CD14-positive monocyte (primary cell): ENCODE data around the gene COQ6. TPM values are rescaled to one million over a fixed set of nuclear protein-coding genes. Genes with fewer than 3 reads are reported as not detected.

Source experiments
- DNase-seq, 3 donors: peaks; one replicate each; pipeline ENCODE4 v3.0.0-alpha.2; 2011 to 2022
- H2AFZ ChIP-seq: 2 replicates; pipeline ENCODE4 v1.6.0; 2012; ENCODE audit warnings: mild to moderate bottlenecking, low read depth, low read length, inconsistent platforms; ENCODE audit not compliant: insufficient read depth, poor library complexity, severe bottlenecking
- H3K27ac ChIP-seq, 2 donors: 1 replicate in 1 of 2; 2 replicates in 1 of 2; pipeline ENCODE4 v1.5.1; 2012 to 2013; ENCODE audit warnings: low read length in 2 of 2, control low read depth in 1 of 2, inconsistent platforms in 1 of 2, low read depth in 1 of 2, mild to moderate bottlenecking in 1 of 2
- H3K27me3 ChIP-seq, 2 donors: one replicate each; pipeline versions ENCODE4 v1.6.0 to v1.6.1; 2011 to 2013; ENCODE audit warnings: low read length in 2 of 2; ENCODE audit not compliant: control insufficient read depth in 2 of 2, insufficient read depth in 2 of 2
- H3K36me3 ChIP-seq, 2 donors: replicated peaks in 1 of 2; 1 replicate in 1 of 2; 2 replicates in 1 of 2; pipeline versions ENCODE4 v1.5.1 to v1.6.1; 2012 to 2013; ENCODE audit warnings: low read length in 2 of 2, control low read depth in 1 of 2, inconsistent platforms in 1 of 2, mild to moderate bottlenecking in 1 of 2; ENCODE audit not compliant: insufficient read depth in 2 of 2, control insufficient read depth in 1 of 2
- H3K4me1 ChIP-seq, 2 donors: 1 replicate in 1 of 2; 2 replicates in 1 of 2; pipeline versions ENCODE4 v1.5.1 to v1.6.1; 2012 to 2013; ENCODE audit warnings: low read length in 2 of 2, control low read depth in 1 of 2, inconsistent platforms in 1 of 2, mild to moderate bottlenecking in 1 of 2, moderate library complexity in 1 of 2; ENCODE audit not compliant: insufficient read depth in 2 of 2, control insufficient read depth in 1 of 2
- H3K4me2 ChIP-seq: replicated peaks from 2 replicates; pipeline ENCODE3; 2012; ENCODE audit warnings: low read length, moderate library complexity, mild to moderate bottlenecking; ENCODE audit not compliant: poor library complexity, severe bottlenecking; ENCODE audit errors: extremely low read depth
- H3K4me3 ChIP-seq, 3 experiments: fragments of 200-600 bp in 1 of 3; sonication (generic) in 1 of 3; replicated peaks in 1 of 3; 1 replicate in 2 of 3; 2 replicates in 1 of 3; pipeline ENCODE4 v1.5.1; 2011 to 2013; ENCODE audit warnings: low read length in 3 of 3, mild to moderate bottlenecking in 3 of 3, control low read depth in 2 of 3, low read depth in 2 of 3, inconsistent platforms in 1 of 3, moderate library complexity in 1 of 3
- H3K79me2 ChIP-seq: 2 replicates; pipeline ENCODE4 v1.6.0; 2012; ENCODE audit warnings: mild to moderate bottlenecking, control low read depth, inconsistent platforms, low read length, moderate library complexity; ENCODE audit not compliant: insufficient read depth
- H3K9ac ChIP-seq: 2 replicates; pipeline ENCODE4 v1.6.0; 2017; ENCODE audit warnings: low read length, mild to moderate bottlenecking; ENCODE audit not compliant: insufficient read depth, poor library complexity, severe bottlenecking
- H3K9me3 ChIP-seq, 2 donors: replicated peaks in 1 of 2; 1 replicate in 1 of 2; 2 replicates in 1 of 2; pipeline versions ENCODE4 v1.5.1 to v1.6.1; 2012 to 2013; ENCODE audit warnings: low read length in 2 of 2, control low read depth in 1 of 2; ENCODE audit not compliant: control insufficient read depth in 1 of 2, insufficient read depth in 1 of 2
- H4K20me1 ChIP-seq: 2 replicates; pipeline ENCODE4 v1.6.0; 2012; ENCODE audit warnings: mild to moderate bottlenecking, low read length, control low read depth, moderate library complexity; ENCODE audit not compliant: insufficient read depth
- H3K27ac Mint-ChIP-seq, 7 donors: one replicate each; pipeline ENCODE4 v1.8.0; 2020; ENCODE audit warnings: mild to moderate bottlenecking in 7 of 7, mixed read lengths in 7 of 7, moderate library complexity in 6 of 7, inconsistent platforms in 2 of 7
- H3K27me3 Mint-ChIP-seq, 3 donors: one replicate each; pipeline ENCODE4 v1.8.0; 2021 to 2022; ENCODE audit warnings: low read depth in 3 of 3, mild to moderate bottlenecking in 3 of 3, mixed read lengths in 3 of 3, moderate library complexity in 3 of 3, inconsistent platforms in 1 of 3
- H3K36me3 Mint-ChIP-seq, 2 donors: one replicate each; pipeline ENCODE4 v1.8.0; 2020; ENCODE audit warnings: mixed read lengths in 2 of 2, inconsistent platforms in 1 of 2, mild to moderate bottlenecking in 1 of 2
- H3K4me1 Mint-ChIP-seq: one replicate; pipeline ENCODE4 v1.8.0; 2020; ENCODE audit warnings: mild to moderate bottlenecking, mixed read lengths
- H3K4me3 Mint-ChIP-seq, 2 donors: one replicate each; pipeline ENCODE4 v1.8.0; 2020; ENCODE audit warnings: mild to moderate bottlenecking in 2 of 2, mixed read lengths in 2 of 2, moderate library complexity in 1 of 2
- H3K9me3 Mint-ChIP-seq, 7 donors: one replicate each; pipeline ENCODE4 v1.8.0; 2020 to 2022; ENCODE audit warnings: mixed read lengths in 7 of 7, mild to moderate bottlenecking in 6 of 7, moderate library complexity in 6 of 7, inconsistent platforms in 2 of 7
- WGBS: methylation state at CpG from one replicate; pipeline ENCODE4 v1.1.5; 2013; ENCODE audit warnings: missing lambda C conversion rate; ENCODE audit not compliant: insufficient coverage; 5-methylcytosine and 5-hydroxymethylcytosine counted together
- intact Hi-C, 2 donors: fragments of 100-400 bp; cut with micrococcal nuclease; formaldehyde crosslinking; loops; one replicate each; pipeline versions ENCODE4 v1.15.0 to v1.15.1; 2023
- polyA plus RNA-seq, 3 donors: library from polyadenylated mRNA; depleted of rRNA in 1 of 3; unstranded in 2 of 3; stranded (reverse) in 1 of 3; fragments of 300-500 nt in 2 of 3; fragments of >200 nt in 1 of 3; fragmentation: Illumina TruSeq in 2 of 3; gene quantifications; 1 replicate in 2 of 3; 2 replicates in 1 of 3; pipeline ENCODE4 v1.2.3, GENCODE V29; 2012 to 2021
- TF ChIP-seq, protein P1 (sequence below): fragments of 200-600 bp; IDR thresholded peaks from one replicate; pipeline ENCODE4 v1.8.0; 2022; ENCODE audit warnings: antibody characterized with exemption, mild to moderate bottlenecking

Gene COQ6
- polyA plus RNA-seq, 3 donors, result 14.1 to 21.1 (median 14.6) TPM

DNA sequence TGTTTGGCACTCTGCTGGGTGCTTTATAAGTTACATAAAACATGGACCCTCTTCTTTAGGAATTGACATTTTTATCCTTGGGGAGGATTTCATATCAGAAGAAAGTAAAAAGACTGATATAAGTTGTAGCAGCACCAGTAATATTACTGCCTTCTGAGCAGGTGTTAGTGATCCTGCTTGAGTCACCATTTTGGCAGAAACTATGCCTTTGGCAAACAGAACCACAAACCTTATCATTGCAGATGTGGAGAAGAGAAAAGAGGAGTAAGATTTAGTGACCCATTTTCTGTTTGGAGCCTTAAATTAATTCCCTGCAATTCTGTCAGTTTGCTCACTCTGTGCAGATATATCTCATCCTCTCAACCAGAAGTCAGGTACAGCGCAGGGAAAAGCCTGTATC, 40.4 kb upstream of the COQ6 start:
- H3K4me3 Mint-ChIP-seq, result no peak overlapping the region
- WGBS, result no CpG with 5 or more reads among the region's 1 CpG
- intact Hi-C loops, result no loop called here
- no peaks in the 10 kb centered on the region for H3K4me1 ChIP-seq
- TF ChIP-seq, protein P1, sequence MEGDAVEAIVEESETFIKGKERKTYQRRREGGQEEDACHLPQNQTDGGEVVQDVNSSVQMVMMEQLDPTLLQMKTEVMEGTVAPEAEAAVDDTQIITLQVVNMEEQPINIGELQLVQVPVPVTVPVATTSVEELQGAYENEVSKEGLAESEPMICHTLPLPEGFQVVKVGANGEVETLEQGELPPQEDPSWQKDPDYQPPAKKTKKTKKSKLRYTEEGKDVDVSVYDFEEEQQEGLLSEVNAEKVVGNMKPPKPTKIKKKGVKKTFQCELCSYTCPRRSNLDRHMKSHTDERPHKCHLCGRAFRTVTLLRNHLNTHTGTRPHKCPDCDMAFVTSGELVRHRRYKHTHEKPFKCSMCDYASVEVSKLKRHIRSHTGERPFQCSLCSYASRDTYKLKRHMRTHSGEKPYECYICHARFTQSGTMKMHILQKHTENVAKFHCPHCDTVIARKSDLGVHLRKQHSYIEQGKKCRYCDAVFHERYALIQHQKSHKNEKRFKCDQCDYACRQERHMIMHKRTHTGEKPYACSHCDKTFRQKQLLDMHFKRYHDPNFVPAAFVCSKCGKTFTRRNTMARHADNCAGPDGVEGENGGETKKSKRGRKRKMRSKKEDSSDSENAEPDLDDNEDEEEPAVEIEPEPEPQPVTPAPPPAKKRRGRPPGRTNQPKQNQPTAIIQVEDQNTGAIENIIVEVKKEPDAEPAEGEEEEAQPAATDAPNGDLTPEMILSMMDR, result no peak
- H2AFZ ChIP-seq, result no peak overlapping the region
- no peak for DNase-seq
- no peak overlapping the region for H3K4me3 ChIP-seq
- H3K36me3 Mint-ChIP-seq, result peaks cover 82 to 95% of the 10 kb centered on the region in 2 donors
- no peaks in the 10 kb centered on the region for H3K9me3 ChIP-seq
- peak overlapping the region in 1 of 7 donors; percentile 37 for H3K27ac Mint-ChIP-seq
- no peak overlapping the region for H3K4me2 ChIP-seq
- no peak overlapping the region for H3K27ac ChIP-seq
- H3K36me3 ChIP-seq, result peaks cover 81 to 97% of the 10 kb centered on the region in 2 donors
- H3K4me1 Mint-ChIP-seq, result no peaks in the 10 kb centered on the region
- H3K9me3 Mint-ChIP-seq, result peaks cover 0 to 6% (median 4%) of the 10 kb centered on the region in 7 donors
- no peaks in the 10 kb centered on the region for H3K27me3 Mint-ChIP-seq
- H3K27me3 ChIP-seq, result no peaks in the 10 kb centered on the region
- H3K9ac ChIP-seq, result no peak overlapping the region
- peaks cover 22% of the 10 kb centered on the region for H4K20me1 ChIP-seq
- H3K79me2 ChIP-seq, result peaks cover 17% of the 10 kb centered on the region

DNA sequence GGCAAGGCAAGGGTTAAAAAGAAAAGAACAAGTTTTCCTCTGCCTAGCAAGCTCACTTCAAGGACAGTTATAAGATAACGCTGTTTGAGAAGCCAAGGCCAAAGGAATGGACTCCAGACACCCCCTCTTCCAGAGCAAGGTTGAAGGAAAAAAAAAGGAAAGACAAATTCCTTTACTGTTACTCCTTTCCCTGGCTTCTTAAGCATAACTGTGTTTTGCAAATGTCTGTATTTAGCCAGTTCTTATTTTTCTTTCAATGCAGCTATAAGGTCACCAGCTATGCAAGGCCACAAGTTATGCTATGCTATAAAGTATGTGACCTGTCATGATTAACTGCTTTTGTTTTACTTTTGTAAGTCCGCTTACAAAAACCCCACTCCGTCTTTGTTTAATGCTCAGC, 36.8 kb upstream of the COQ6 start:
- H3K4me3 Mint-ChIP-seq, result no peak overlapping the region
- Histone ChIP-seq H3K9me3 (no peaks in the 10 kb centered on the region), H3K79me2 (peaks cover 23% of the 10 kb centered on the region), H3K27ac (no peak overlapping the region), H3K27me3 (no peaks in the 10 kb centered on the region), H3K4me3 (no peak overlapping the region), H3K4me2 (no peak overlapping the region), H3K9ac (no peak overlapping the region), H4K20me1 (peaks cover 40% of the 10 kb centered on the region), H2AFZ (no peak overlapping the region), H3K36me3 (peaks cover 61 to 99% of the 10 kb centered on the region in 2 donors), H3K4me1 (no peaks in the 10 kb centered on the region)
- H3K27me3 Mint-ChIP-seq, result no peaks in the 10 kb centered on the region
- no peak overlapping the region for H3K27ac Mint-ChIP-seq
- H3K4me1 Mint-ChIP-seq, result no peaks in the 10 kb centered on the region
- TF ChIP-seq, protein P1, result no peak
- no peak for DNase-seq
- H3K36me3 Mint-ChIP-seq, result peaks cover 70 to 86% of the 10 kb centered on the region in 2 donors
- peaks cover 0 to 6% (median 4%) of the 10 kb centered on the region in 7 donors for H3K9me3 Mint-ChIP-seq
- WGBS, result 100% methylated on average over 1 of the region's 3 CpGs
- intact Hi-C loops, result no loop called here
